RCC 7860 (cell line): Measurements from ENCODE around the gene ATP2C1.
A peak's percentile ranks its signal among the peaks of the same experiment; 100 is the strongest.

Source experiments
- DNase-seq: peaks from one replicate; pipeline ENCODE4 v3.0.0-alpha.2; 2015; ENCODE audit warnings: low spot score
- FAIRE-seq: peaks from 2 replicates; lab custom pipeline; 2012; peaks lifted over from hg19 to GRCh38; lab: Jason Lieb, UNC

Gene ATP2C1

GRCh38 chr3:130894130-130894985, 474 bp downstream of the ATP2C1 start:
- FAIRE-seq: no peak
- no peak for DNase-seq

- no peak for DNase-seq
- FAIRE-seq: no peak
These were observed 1.0 kb downstream of the ATP2C1 start for GRCh38 chr3:130894986-130895280.

- FAIRE-seq (peak; percentile 42), DNase-seq (no peak)
These were observed 2.0 kb downstream of the ATP2C1 start for GRCh38 chr3:130895690-130896488.

- DNase-seq: no peak
- no peak for FAIRE-seq
These were observed 3.4 kb downstream of the ATP2C1 start for GRCh38 chr3:130897316-130897715.

- DNase-seq (peak; percentile 30), FAIRE-seq (peak; percentile 63)
These were observed 7.1 kb downstream of the ATP2C1 start for GRCh38 chr3:130900959-130901358.

- no peak for FAIRE-seq
These were observed 7.8 kb downstream of the ATP2C1 start for GRCh38 chr3:130901463-130902204.

GRCh38 chr3:130903412-130903908, 9.6 kb downstream of the ATP2C1 start:
- no peak for FAIRE-seq
- no peak for DNase-seq

More at GRCh38 chr3:130901463-130902204, 7.8 kb downstream of the ATP2C1 start:
- no peak for DNase-seq

- no peak for FAIRE-seq
- DNase-seq: no peak
These were observed 10.6 kb downstream of the ATP2C1 start for GRCh38 chr3:130904491-130904890.

GRCh38 chr3:130905551-130905950, 11.7 kb downstream of the ATP2C1 start:
- DNase-seq (no peak), FAIRE-seq (no peak)

- FAIRE-seq (peak; percentile 73), DNase-seq (no peak)
These were observed 12.6 kb downstream of the ATP2C1 start for GRCh38 chr3:130906374-130906995.

GRCh38 chr3:130907500-130907899, 13.6 kb downstream of the ATP2C1 start:
- FAIRE-seq (no peak), DNase-seq (no peak)

- FAIRE-seq (no peak), DNase-seq (no peak)
These were observed 14.1 kb downstream of the ATP2C1 start for GRCh38 chr3:130907966-130908365.

GRCh38 chr3:130915567-130916292, 21.8 kb downstream of the ATP2C1 start:
- no peak for DNase-seq
- FAIRE-seq: no peak

GRCh38 chr3:130916507-130917167, 22.8 kb downstream of the ATP2C1 start:
- FAIRE-seq (no peak), DNase-seq (no peak)

GRCh38 chr3:130918328-130918727, 24.4 kb downstream of the ATP2C1 start:
- FAIRE-seq: no peak
- no peak for DNase-seq

- no peak for FAIRE-seq
- peak; percentile 23 for DNase-seq
These were observed 31.7 kb downstream of the ATP2C1 start for GRCh38 chr3:130925628-130926027.

GRCh38 chr3:130926504-130926903, 32.6 kb downstream of the ATP2C1 start:
- DNase-seq: no peak
- FAIRE-seq: no peak

GRCh38 chr3:130929804-130930203, 35.9 kb downstream of the ATP2C1 start:
- FAIRE-seq: no peak
- no peak for DNase-seq

- FAIRE-seq (no peak), DNase-seq (no peak)
These were observed 39.1 kb downstream of the ATP2C1 start for GRCh38 chr3:130932979-130933378.
